GM18951 (cell line): ENCODE results near the gene ARSJ.

Experiments used
- POLR2A ChIP-seq: IDR thresholded peaks from 4 replicates; pipeline ENCODE4 v1.6.1; 2011; ENCODE audit warnings: mild to moderate bottlenecking; ENCODE audit not compliant: insufficient read length, insufficient read depth; ENCODE audit errors: extremely low read depth
- in situ Hi-C: fragments of 300-500 bp; cut with MboI; formaldehyde crosslinking; loops from one replicate; pipeline ENCODE4 v1.12.0; 2022; ENCODE audit warnings: low sequenced_read_pairs, mixed read lengths, inconsistent platforms; ENCODE audit not compliant: unreplicated experiment

Gene ARSJ

DNA sequence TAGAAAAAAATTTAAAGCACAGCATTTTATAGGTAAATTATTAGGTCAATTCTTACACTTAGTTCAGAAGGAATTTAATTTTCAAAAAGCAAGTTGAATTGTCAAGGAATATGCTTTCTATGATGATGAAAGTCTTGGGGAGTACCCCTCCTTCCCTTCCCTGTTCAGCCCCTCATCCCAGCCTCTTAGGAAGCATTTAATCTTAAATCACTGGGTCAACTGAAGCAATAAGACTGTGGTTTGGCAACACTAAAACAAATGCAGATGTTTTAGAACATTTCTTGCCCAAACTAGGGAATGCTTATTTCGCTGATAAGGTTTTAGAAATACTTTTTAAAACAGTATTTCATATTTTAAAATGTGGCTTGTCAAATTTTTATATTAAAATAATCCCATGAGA lies 19.1 kb upstream of the ARSJ start:
- in situ Hi-C loops, result no loop called here
- TF ChIP-seq POLR2A, result no peak

- in situ Hi-C loops, result no loop called here
- TF ChIP-seq POLR2A, result no peak
Observed at GRCh38 chr4:113998079-113998478, 18.6 kb upstream of the ARSJ start.

- TF ChIP-seq POLR2A, result no peak
- in situ Hi-C loops, result no loop called here
Observed at GRCh38 chr4:113997206-113997605, 17.8 kb upstream of the ARSJ start.

DNA sequence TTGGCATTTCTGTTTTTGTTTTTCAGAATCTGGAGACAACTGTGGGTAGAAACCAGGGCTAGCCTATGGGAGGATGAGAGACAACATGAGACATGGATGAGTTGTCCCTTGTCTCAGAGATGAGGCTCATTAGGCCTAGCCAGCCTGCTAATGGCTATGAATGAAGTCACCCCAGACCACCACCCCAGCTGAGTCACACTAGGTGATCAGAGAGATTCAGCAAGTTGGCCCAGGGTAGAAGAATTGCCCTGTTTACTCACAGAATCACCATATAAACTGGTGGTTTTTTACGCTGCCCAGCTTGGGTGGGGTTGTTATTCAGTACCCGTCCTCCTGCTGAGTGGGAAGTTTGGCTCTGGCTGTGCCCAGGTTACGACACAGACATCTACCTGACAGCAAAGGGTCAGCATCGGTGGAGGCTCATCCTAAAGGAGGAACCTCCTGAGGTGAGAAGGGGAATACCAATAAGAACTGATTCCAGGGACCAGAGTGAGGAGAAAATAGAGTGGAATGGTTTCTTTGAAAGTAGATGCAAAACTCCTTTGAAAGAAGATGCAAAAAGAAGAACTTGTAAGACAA lies 17.2 kb upstream of the ARSJ start:
- in situ Hi-C loops, result no loop called here
- no peak for TF ChIP-seq POLR2A

- TF ChIP-seq POLR2A, result no peak
- in situ Hi-C loops, result no loop called here
Observed at GRCh38 chr4:113993887-113994286, 14.4 kb upstream of the ARSJ start.

DNA sequence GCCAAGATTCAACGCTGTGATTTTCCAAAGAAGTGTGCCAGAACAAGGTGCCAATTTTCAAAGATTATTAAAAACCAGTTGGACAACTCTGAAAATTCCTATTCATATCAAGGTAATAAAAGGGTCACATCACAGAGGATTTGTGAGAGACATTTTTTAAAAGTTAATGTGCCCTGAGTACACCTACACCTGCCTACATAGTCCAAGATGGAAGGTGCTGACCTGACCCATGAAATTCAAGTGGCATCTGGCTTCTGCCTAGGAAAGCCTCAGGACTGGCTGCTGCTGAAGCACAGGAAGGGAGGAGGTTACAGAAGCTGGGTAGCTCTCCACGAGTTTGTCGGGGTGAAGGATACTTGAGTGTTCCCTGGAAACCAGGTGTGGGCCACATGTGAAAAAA lies 11.4 kb upstream of the ARSJ start:
- TF ChIP-seq POLR2A, result no peak
- in situ Hi-C loops, result no loop called here

DNA sequence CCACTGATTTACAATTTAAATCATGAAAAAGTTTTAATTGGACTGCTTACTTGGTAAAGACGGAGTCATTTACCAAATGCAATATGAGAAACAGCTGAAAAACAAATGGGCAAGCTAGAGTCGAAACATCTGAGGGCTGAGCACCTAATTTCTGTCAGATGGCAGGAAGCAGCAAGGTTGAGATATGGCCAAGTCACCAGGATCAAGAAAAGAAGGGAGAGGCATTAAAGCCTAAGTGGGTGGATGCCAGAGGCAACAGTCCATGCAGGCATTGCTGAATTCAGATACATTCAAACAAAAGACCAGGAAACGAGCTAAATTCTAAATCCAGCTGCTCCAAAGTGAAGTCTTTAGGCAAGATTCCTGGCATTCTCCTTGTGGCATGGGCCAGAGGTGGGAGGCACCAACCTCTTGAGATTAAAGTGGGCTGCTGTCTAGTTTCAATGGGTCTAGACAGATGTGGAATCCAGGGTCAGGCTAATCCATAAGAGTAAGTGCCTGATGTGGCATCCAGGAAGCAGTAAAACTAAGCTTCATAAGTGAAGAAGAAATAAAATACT lies 8.0 kb upstream of the ARSJ start:
- TF ChIP-seq POLR2A, result no peak
- in situ Hi-C loops, result no loop called here

GRCh38 chr4:113982181-113982580 lies 2.7 kb upstream of the ARSJ start:
- in situ Hi-C loops, result no loop called here
- no peak for TF ChIP-seq POLR2A

GRCh38 chr4:113981591-113981990 lies 2.1 kb upstream of the ARSJ start:
- in situ Hi-C loops, result no loop called here
- no peak for TF ChIP-seq POLR2A

- in situ Hi-C loops, result no loop called here
Observed at GRCh38 chr4:113979905-113980615, 613 bp upstream of the ARSJ start.

DNA sequence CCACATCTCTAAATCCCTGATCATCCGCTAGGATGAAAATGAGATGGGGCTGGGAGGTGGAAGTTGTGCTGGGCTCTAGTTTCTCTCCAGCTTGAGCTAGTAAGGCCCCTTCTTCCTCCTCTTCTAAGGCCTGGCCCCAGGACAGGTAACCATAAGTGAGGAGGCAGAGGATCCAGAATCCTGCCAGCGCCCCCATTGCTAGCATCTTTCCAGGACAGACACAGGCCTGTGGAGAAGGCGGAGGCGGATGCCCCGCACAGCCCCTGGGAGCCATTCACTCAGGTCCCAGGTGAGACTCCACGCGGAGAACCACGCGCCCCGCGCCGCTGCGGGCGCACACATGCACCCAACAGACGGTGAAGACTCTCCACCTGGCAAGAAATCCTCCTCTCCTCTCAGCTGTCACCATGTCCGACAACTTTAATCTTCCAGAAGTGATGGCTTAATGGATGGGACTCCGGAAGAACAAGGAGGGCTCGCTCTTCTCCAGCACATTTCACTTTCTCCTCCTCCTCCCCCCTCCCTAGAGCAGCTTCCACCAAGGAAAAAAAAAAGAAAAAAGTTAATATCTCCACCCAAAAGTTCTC lies 793 bp downstream of the ARSJ start:
- no peak for TF ChIP-seq POLR2A
- in situ Hi-C loops, result no loop called here

More at GRCh38 chr4:113979905-113980615, 613 bp upstream of the ARSJ start:
- TF ChIP-seq POLR2A, result no peak

GRCh38 chr4:113978105-113978504 lies 1.3 kb downstream of the ARSJ start:
- TF ChIP-seq POLR2A, result no peak
- in situ Hi-C loops, result no loop called here

GRCh38 chr4:113977526-113977855 lies 2.0 kb downstream of the ARSJ start:
- no peak for TF ChIP-seq POLR2A
- in situ Hi-C loops, result no loop called here
